Measurements from ENCODE around the gene ABCA8.

DNA sequence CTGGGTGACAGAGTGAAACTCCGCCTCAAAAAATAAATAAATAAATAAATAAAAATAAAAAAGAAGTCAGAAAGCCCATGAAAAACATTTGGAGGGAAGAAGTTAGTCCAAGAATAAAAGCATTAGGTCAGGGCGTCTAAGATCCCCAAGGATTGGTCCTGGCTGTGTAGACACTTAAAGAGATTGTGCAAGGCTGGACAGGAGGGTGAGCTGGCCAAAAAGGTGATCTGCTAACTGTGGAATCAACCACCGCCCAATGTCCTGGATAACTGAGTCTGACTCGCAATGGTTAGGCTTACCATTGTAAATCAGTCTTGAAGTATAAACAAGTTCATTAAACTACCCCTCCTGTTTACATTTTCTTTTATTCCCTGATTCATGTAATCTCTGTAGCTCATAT lies 8.8 kb upstream of the ABCA8 start:
- TF ChIP-seq CTCF (IDR thresholded peaks at IDR 0.05) (no peak), POLR2A (IDR thresholded peaks at IDR 0.05) (no peak)
